ENCODE measurements around the gene CEPT1.

- no peak for TF ChIP-seq CTCF (IDR thresholded peaks at IDR 0.05; ENCODE audit: extremely low read depth in 1 of 2, insufficient read depth in 1 of 2, low read depth in 1 of 2, low read length in 2 of 2)
- TF ChIP-seq JUN (IDR thresholded peaks at IDR 0.05; ENCODE audit: borderline replicate concordance, insufficient read depth, insufficient read length, low read depth), result no peak
- no peak for TF ChIP-seq POLR2A (IDR thresholded peaks at IDR 0.05; ENCODE audit: low read depth, low read length)
- no peak for TF ChIP-seq GATA2 (IDR thresholded peaks at IDR 0.05; ENCODE audit: insufficient read depth, insufficient read length, low read depth, low read length)
Observed at GRCh38 chr1:111184663-111185062, 44.6 kb downstream of the CEPT1 start.

All from endothelial cell of umbilical vein (primary cell).